Neural cell (in vitro differentiated cells): ENCODE measurements around the gene ZNF462. TPM values are rescaled to one million over a fixed set of nuclear protein-coding genes. Genes with fewer than 3 reads are reported as not detected.

ENCODE experiments used
- H2AFZ ChIP-seq: fragments of 200-600, 300-800 bp; sonication (generic), shearing (Covaris generic); 2 replicates; pipeline ENCODE4 v1.6.0; 2014; ENCODE audit warnings: low read depth, mild to moderate bottlenecking, antibody characterized with exemption, low read length, moderate library complexity
- H3F3A ChIP-seq: fragments of 200-600 bp; shearing (Covaris generic); 2 replicates; pipeline ENCODE4 v1.6.1; 2016; ENCODE audit warnings: mild to moderate bottlenecking, moderate library complexity, mixed read lengths, antibody characterized with exemption, low read length; ENCODE audit not compliant: insufficient read depth, poor library complexity, severe bottlenecking
- H3K27ac ChIP-seq: fragments of 200-600, 300-800 bp; sonication (generic), shearing (Covaris generic); 2 replicates; pipeline ENCODE4 v1.5.1; 2014; ENCODE audit warnings: mild to moderate bottlenecking, low read length, moderate library complexity
- H3K27me3 ChIP-seq: fragments of 300-800, 200-600 bp; sonication (generic), shearing (Covaris generic); 2 replicates; pipeline ENCODE4 v1.6.0; 2014; ENCODE audit warnings: mild to moderate bottlenecking, low read depth, low read length, moderate library complexity; ENCODE audit not compliant: insufficient read depth
- H3K36me3 ChIP-seq: fragments of 300-800, 200-600 bp; sonication (generic), shearing (Covaris generic); 2 replicates; pipeline ENCODE4 v1.5.1; 2014; ENCODE audit warnings: mild to moderate bottlenecking, antibody characterized with exemption, low read length, moderate library complexity; ENCODE audit not compliant: insufficient read depth
- H3K4me2 ChIP-seq: fragments of 300-800, 200-600 bp; sonication (generic), shearing (Covaris generic); 2 replicates; pipeline ENCODE4 v1.6.0; 2014; ENCODE audit warnings: mild to moderate bottlenecking, low read length
- H3K4me3 ChIP-seq: fragments of 300-800, 200-600 bp; sonication (generic), shearing (Covaris generic); 2 replicates; pipeline ENCODE4 v1.5.1; 2014; ENCODE audit warnings: mild to moderate bottlenecking, low read length, moderate library complexity
- H3K79me2 ChIP-seq: fragments of 200-600 bp; shearing (Covaris generic); replicated peaks from 2 replicates; pipeline ENCODE4 v1.6.0; 2014; ENCODE audit warnings: mild to moderate bottlenecking, low read length, moderate library complexity; ENCODE audit not compliant: insufficient read depth
- H3K9ac ChIP-seq: fragments of 300-800, 200-600 bp; sonication (generic), shearing (Covaris generic); 2 replicates; pipeline ENCODE4 v1.6.1; 2016; ENCODE audit warnings: mild to moderate bottlenecking, low read length, mixed read lengths
- H3K9me2 ChIP-seq: fragments of 200-600 bp; shearing (Covaris generic); 2 replicates; pipeline ENCODE4 v1.6.1; 2016; ENCODE audit warnings: mild to moderate bottlenecking, low read length, mixed read lengths; ENCODE audit not compliant: insufficient read depth
- H3K9me3 ChIP-seq: fragments of 200-600, 300-800 bp; sonication (generic), shearing (Covaris generic); 2 replicates; pipeline ENCODE4 v1.6.1; 2016; ENCODE audit warnings: mild to moderate bottlenecking, mixed run types, low read length, moderate library complexity, mixed read lengths
- H4K20me1 ChIP-seq: fragments of 200-600 bp; shearing (Covaris generic); 2 replicates; pipeline ENCODE4 v1.6.1; 2016; ENCODE audit warnings: mild to moderate bottlenecking, mixed run types; ENCODE audit not compliant: insufficient read depth
- EP300 ChIP-seq: fragments of 450-650 bp; conservative IDR thresholded peaks from 2 replicates; pipeline ENCODE4 v1.6.1; 2014; ENCODE audit warnings: antibody characterized with exemption, mild to moderate bottlenecking, moderate library complexity; ENCODE audit not compliant: poor library complexity, severe bottlenecking
- EZH2 ChIP-seq: fragments of 200-600, 300-800 bp; shearing (Covaris generic), sonication (generic); IDR thresholded peaks from 2 replicates; pipeline ENCODE4 v1.6.1; 2014; ENCODE audit warnings: antibody characterized with exemption, low read length, borderline replicate concordance, mild to moderate bottlenecking; ENCODE audit not compliant: insufficient read depth, poor library complexity, severe bottlenecking
- MXI1 ChIP-seq: fragments of 450-650 bp; conservative IDR thresholded peaks from 2 replicates; pipeline ENCODE4 v1.6.1; 2014; ENCODE audit warnings: antibody characterized with exemption, mild to moderate bottlenecking; ENCODE audit not compliant: poor library complexity, severe bottlenecking
- POLR2AphosphoS5 ChIP-seq: IDR thresholded peaks from 2 replicates; pipeline ENCODE4 v1.6.1; 2012
- RAD21 ChIP-seq: fragments of 450-650 bp; conservative IDR thresholded peaks from 2 replicates; pipeline ENCODE4 v1.6.1; 2014; ENCODE audit warnings: antibody characterized with exemption, mild to moderate bottlenecking, moderate library complexity
- SMC3 ChIP-seq: fragments of 450-650 bp; conservative IDR thresholded peaks from 2 replicates; pipeline ENCODE4 v1.6.1; 2014; ENCODE audit warnings: antibody characterized with exemption, mild to moderate bottlenecking, moderate library complexity; ENCODE audit not compliant: poor library complexity
- TAF1 ChIP-seq: IDR thresholded peaks from 2 replicates; pipeline ENCODE4 v1.6.1; 2012; ENCODE audit warnings: low read depth
- polyA plus RNA-seq: library from polyadenylated mRNA; depleted of rRNA; stranded (reverse); fragments of >200 nt; gene quantifications from 2 replicates; pipeline ENCODE4 v1.2.3, GENCODE V29; 2014
- TF ChIP-seq, protein P1 (sequence below): IDR thresholded peaks from 2 replicates; pipeline ENCODE4 v1.6.1; 2012; ENCODE audit warnings: borderline replicate concordance
- TF ChIP-seq, protein P2 (sequence below): fragments of 450-650 bp; IDR thresholded peaks from 2 replicates; pipeline ENCODE4 v1.5.1; 2014; ENCODE audit warnings: antibody characterized with exemption, mild to moderate bottlenecking, moderate library complexity; ENCODE audit not compliant: poor library complexity, severe bottlenecking

ZNF462 gene
- polyA plus RNA-seq, 1 donor from 2014 or later: 9.1 TPM

DNA sequence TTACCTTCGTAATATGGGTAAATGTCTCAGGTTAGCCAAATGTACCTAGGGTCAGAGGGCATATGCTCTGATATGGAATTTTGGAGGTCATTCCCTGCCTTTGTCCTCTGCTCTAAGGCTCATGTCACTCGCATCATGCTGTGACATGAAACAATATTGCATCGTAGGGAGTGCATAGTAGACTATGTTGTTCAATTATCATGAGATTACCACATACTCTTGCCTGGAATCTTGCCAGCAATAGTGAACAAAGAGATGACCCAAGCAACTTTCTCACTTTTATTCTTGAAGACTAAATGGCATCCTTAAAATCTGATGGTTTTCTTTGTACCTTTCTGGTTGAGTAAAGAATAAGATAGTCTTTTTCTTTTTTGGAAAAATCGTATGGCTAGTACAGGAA is 27.6 kb downstream of the ZNF462 start:
- H3K4me3 ChIP-seq: no peak overlapping the region
- H3K27me3 ChIP-seq: no peaks in the 10 kb centered on the region
- no peak overlapping the region for H3K4me2 ChIP-seq
- H2AFZ ChIP-seq: no peak overlapping the region
- TF ChIP-seq EP300: no peak
- no peak for TF ChIP-seq SMC3
- TF ChIP-seq, protein P1, sequence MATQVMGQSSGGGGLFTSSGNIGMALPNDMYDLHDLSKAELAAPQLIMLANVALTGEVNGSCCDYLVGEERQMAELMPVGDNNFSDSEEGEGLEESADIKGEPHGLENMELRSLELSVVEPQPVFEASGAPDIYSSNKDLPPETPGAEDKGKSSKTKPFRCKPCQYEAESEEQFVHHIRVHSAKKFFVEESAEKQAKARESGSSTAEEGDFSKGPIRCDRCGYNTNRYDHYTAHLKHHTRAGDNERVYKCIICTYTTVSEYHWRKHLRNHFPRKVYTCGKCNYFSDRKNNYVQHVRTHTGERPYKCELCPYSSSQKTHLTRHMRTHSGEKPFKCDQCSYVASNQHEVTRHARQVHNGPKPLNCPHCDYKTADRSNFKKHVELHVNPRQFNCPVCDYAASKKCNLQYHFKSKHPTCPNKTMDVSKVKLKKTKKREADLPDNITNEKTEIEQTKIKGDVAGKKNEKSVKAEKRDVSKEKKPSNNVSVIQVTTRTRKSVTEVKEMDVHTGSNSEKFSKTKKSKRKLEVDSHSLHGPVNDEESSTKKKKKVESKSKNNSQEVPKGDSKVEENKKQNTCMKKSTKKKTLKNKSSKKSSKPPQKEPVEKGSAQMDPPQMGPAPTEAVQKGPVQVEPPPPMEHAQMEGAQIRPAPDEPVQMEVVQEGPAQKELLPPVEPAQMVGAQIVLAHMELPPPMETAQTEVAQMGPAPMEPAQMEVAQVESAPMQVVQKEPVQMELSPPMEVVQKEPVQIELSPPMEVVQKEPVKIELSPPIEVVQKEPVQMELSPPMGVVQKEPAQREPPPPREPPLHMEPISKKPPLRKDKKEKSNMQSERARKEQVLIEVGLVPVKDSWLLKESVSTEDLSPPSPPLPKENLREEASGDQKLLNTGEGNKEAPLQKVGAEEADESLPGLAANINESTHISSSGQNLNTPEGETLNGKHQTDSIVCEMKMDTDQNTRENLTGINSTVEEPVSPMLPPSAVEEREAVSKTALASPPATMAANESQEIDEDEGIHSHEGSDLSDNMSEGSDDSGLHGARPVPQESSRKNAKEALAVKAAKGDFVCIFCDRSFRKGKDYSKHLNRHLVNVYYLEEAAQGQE: no peak
- no peak for TF ChIP-seq POLR2AphosphoS5
- no peak for TF ChIP-seq RAD21
- no peak for TF ChIP-seq MXI1
- TF ChIP-seq EZH2: no peak
- TF ChIP-seq TAF1: no peak
- TF ChIP-seq, protein P2, sequence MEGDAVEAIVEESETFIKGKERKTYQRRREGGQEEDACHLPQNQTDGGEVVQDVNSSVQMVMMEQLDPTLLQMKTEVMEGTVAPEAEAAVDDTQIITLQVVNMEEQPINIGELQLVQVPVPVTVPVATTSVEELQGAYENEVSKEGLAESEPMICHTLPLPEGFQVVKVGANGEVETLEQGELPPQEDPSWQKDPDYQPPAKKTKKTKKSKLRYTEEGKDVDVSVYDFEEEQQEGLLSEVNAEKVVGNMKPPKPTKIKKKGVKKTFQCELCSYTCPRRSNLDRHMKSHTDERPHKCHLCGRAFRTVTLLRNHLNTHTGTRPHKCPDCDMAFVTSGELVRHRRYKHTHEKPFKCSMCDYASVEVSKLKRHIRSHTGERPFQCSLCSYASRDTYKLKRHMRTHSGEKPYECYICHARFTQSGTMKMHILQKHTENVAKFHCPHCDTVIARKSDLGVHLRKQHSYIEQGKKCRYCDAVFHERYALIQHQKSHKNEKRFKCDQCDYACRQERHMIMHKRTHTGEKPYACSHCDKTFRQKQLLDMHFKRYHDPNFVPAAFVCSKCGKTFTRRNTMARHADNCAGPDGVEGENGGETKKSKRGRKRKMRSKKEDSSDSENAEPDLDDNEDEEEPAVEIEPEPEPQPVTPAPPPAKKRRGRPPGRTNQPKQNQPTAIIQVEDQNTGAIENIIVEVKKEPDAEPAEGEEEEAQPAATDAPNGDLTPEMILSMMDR: no peak
- H3K79me2 ChIP-seq: peaks cover 95% of the 10 kb centered on the region
- no peaks in the 10 kb centered on the region for H3K9me3 ChIP-seq
- H3K27ac ChIP-seq: no peak overlapping the region
- H3K9ac ChIP-seq: no peak overlapping the region
- H3F3A ChIP-seq: no peaks in the 10 kb centered on the region
- H3K9me2 ChIP-seq: no peaks in the 10 kb centered on the region
- H4K20me1 ChIP-seq: peaks cover 3% of the 10 kb centered on the region
- no peaks in the 10 kb centered on the region for H3K36me3 ChIP-seq

DNA sequence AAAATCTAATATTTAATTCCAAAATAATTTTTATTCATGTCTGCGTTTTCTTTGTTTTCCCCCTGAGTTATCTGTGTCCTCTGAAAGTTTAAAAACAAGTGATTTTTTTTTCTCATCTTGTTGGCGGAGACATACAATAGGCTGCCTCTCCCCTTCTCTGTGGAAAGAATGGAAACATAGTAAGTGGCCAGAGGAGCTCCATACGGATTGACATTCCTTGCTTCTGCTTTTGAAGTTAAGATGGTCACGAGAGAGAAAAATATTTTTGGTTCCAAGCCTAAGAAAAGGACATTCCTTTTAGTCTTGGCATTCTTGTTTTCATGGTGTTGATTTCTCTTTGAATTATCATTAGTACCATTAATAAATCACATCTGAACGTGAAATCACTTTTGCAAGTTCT is 28.3 kb downstream of the ZNF462 start:
- TF ChIP-seq TAF1: no peak
- no peak for TF ChIP-seq MXI1
- TF ChIP-seq EZH2: no peak
- TF ChIP-seq, protein P1: no peak
- no peak for TF ChIP-seq RAD21
- TF ChIP-seq, protein P2: no peak
- no peak for TF ChIP-seq SMC3
- no peak for TF ChIP-seq EP300
- Histone ChIP-seq H3K27ac (no peak overlapping the region), H3K9me3 (no peaks in the 10 kb centered on the region), H3K4me3 (no peak overlapping the region), H3F3A (no peaks in the 10 kb centered on the region), H3K27me3 (no peaks in the 10 kb centered on the region), H3K9me2 (no peaks in the 10 kb centered on the region), H3K79me2 (peaks cover 96% of the 10 kb centered on the region), H2AFZ (no peak overlapping the region), H3K4me2 (no peak overlapping the region), H3K36me3 (no peaks in the 10 kb centered on the region), H4K20me1 (peaks cover 3% of the 10 kb centered on the region), H3K9ac (no peak overlapping the region)
